Esophagus muscularis mucosa (tissue), 4 donors: ENCODE results near the gene KCNQ2. TPM values are rescaled to one million over a fixed set of nuclear protein-coding genes. Genes with fewer than 3 reads are reported as not detected.

Source experiments
- DNase-seq: peaks from one replicate; pipeline ENCODE4 v3.0.0-alpha.2; 2017; ENCODE audit errors: extremely low spot score
- H3K27ac ChIP-seq, 4 donors: fragments of 200-600 bp; sonication (generic); replicated peaks in 1 of 4; 1 replicate in 3 of 4; 2 replicates in 1 of 4; pipeline ENCODE4 v1.5.1; 2016 to 2019; ENCODE audit warnings: mild to moderate bottlenecking in 1 of 4
- H3K27me3 ChIP-seq, 4 donors: fragments of 200-600 bp; sonication (generic); one replicate each; pipeline versions ENCODE4 v1.5.1 to v1.6.0; 2016 to 2019
- H3K36me3 ChIP-seq, 4 donors: fragments of 200-600 bp; sonication (generic); one replicate each; pipeline ENCODE4 v1.5.1; 2016 to 2019
- H3K4me1 ChIP-seq, 4 donors: fragments of 200-600 bp; sonication (generic); one replicate each; pipeline ENCODE4 v1.5.1; 2016 to 2019
- H3K4me3 ChIP-seq, 4 donors: fragments of 200-600 bp; sonication (generic); 1 replicate in 2 of 4; 2 replicates in 2 of 4; pipeline ENCODE4 v1.5.1; 2016 to 2019; ENCODE audit warnings: mild to moderate bottlenecking in 4 of 4, moderate library complexity in 1 of 4
- H3K9me3 ChIP-seq, 4 donors: fragments of 200-600 bp; sonication (generic); 1 replicate in 3 of 4; 2 replicates in 1 of 4; pipeline ENCODE4 v1.5.1; 2016 to 2019
- CTCF ChIP-seq, 3 experiments: fragments of 200-600 bp in 2 of 3; fragments of 450-650 bp in 1 of 3; sonication (generic) in 2 of 3; IDR thresholded peaks; one replicate each; pipeline ENCODE4 v1.5.1; 2017 to 2019; ENCODE audit warnings: antibody characterized with exemption in 3 of 3, mild to moderate bottlenecking in 2 of 3, moderate library complexity in 1 of 3
- EP300 ChIP-seq: sonication (generic); formaldehyde crosslinking; IDR thresholded peaks from one replicate; pipeline ENCODE4 v1.6.1; 2017; ENCODE audit warnings: antibody characterized with exemption
- POLR2A ChIP-seq: fragments of 450-650 bp; IDR thresholded peaks from one replicate; pipeline ENCODE4 v1.6.1; 2017; ENCODE audit warnings: antibody characterized with exemption, moderate library complexity, mild to moderate bottlenecking, low read depth
- POLR2AphosphoS5 ChIP-seq, 2 donors: sonication (generic); formaldehyde crosslinking; IDR thresholded peaks; one replicate each; pipeline ENCODE4 v1.6.1; 2017; ENCODE audit warnings: antibody characterized with exemption in 2 of 2
- WGBS: methylation state at CpG from one replicate; pipeline ENCODE4 v1.1.5; 2018; 5-methylcytosine and 5-hydroxymethylcytosine counted together
- intact Hi-C: fragments of 100-400 bp; cut with DNase I; formaldehyde crosslinking; loops from one replicate; pipeline ENCODE4 v1.15.1; 2023
- total RNA-seq, 4 donors: library from RNA; depleted of rRNA; stranded (reverse); fragments of >200 nt; gene quantifications; one replicate each; pipeline versions ENCODE4 v1.1.0 to v1.2.1, GENCODE V29; 2016

KCNQ2 gene
- total RNA-seq, 4 donors from 2014 or later: 0.11 to 1.6 (median 0.50) TPM; not detected in 1

GRCh38 chr20:63386491-63386890 is 86.0 kb downstream of the KCNQ2 start:
- H3K27me3 ChIP-seq: peaks cover 0 to 46% (median 0%) of the 10 kb centered on the region in 4 donors
- no peaks in the 10 kb centered on the region for H3K36me3 ChIP-seq
- H3K9me3 ChIP-seq: peaks cover 0 to 42% (median 21%) of the 10 kb centered on the region in 4 donors
- no peak overlapping the region for H3K4me3 ChIP-seq
- no peak overlapping the region for H3K27ac ChIP-seq
- intact Hi-C loops: no loop called here
- TF ChIP-seq EP300: no peak
- TF ChIP-seq CTCF (IDR thresholded peaks at IDR 0.05): no peak
- TF ChIP-seq POLR2AphosphoS5 (IDR thresholded peaks at IDR 0.05): no peak
- no peak for TF ChIP-seq POLR2A
- DNase-seq: no peak
- peaks cover 0 to 5% (median 0%) of the 10 kb centered on the region in 4 donors for H3K4me1 ChIP-seq
- 91% methylated on average over 13 of the region's 18 CpGs for WGBS

- TF ChIP-seq POLR2A: no peak
- TF ChIP-seq EP300: no peak
- TF ChIP-seq CTCF (IDR thresholded peaks at IDR 0.05): no peak
- no peak for TF ChIP-seq POLR2AphosphoS5 (IDR thresholded peaks at IDR 0.05)
- H3K4me1 ChIP-seq: peaks cover 0 to 10% (median 0%) of the 10 kb centered on the region in 4 donors
- H3K27ac ChIP-seq: no peak overlapping the region
- intact Hi-C loops: no loop called here
- no peak for DNase-seq
- H3K4me3 ChIP-seq: no peak overlapping the region
- H3K36me3 ChIP-seq: no peaks in the 10 kb centered on the region
- H3K9me3 ChIP-seq: peaks cover 0 to 36% (median 18%) of the 10 kb centered on the region in 4 donors
- WGBS: 85% methylated on average over 6 of the region's 6 CpGs
- peaks cover 0 to 50% (median 0%) of the 10 kb centered on the region in 4 donors for H3K27me3 ChIP-seq
Observed at GRCh38 chr20:63385819-63386218, 86.6 kb downstream of the KCNQ2 start.

GRCh38 chr20:63384336-63384735 is 88.1 kb downstream of the KCNQ2 start:
- Histone ChIP-seq H3K9me3 (peaks cover 0 to 26% (median 18%) of the 10 kb centered on the region in 4 donors), H3K27me3 (peaks cover 0 to 65% (median 0%) of the 10 kb centered on the region in 4 donors), H3K27ac (no peak overlapping the region), H3K36me3 (no peaks in the 10 kb centered on the region), H3K4me1 (peaks cover 0 to 10% (median 0%) of the 10 kb centered on the region in 4 donors), H3K4me3 (no peak overlapping the region)
- 76% methylated on average over 17 of the region's 18 CpGs for WGBS
- TF ChIP-seq POLR2AphosphoS5 (IDR thresholded peaks at IDR 0.05) (no peak), CTCF (IDR thresholded peaks at IDR 0.05) (no peak), POLR2A (no peak), EP300 (no peak)
- intact Hi-C loops: loop anchor here (5.0 kb wide), 1 partner anchor 77 kb away; no protein-coding TSS in a partner anchor
- no peak for DNase-seq

- no peak for TF ChIP-seq POLR2AphosphoS5 (IDR thresholded peaks at IDR 0.05)
- no peak for TF ChIP-seq CTCF (IDR thresholded peaks at IDR 0.05)
- no peak for TF ChIP-seq EP300
- no peak for TF ChIP-seq POLR2A
- Histone ChIP-seq H3K9me3 (peaks cover 0 to 26% (median 18%) of the 10 kb centered on the region in 4 donors), H3K27me3 (peaks cover 0 to 70% (median 0%) of the 10 kb centered on the region in 4 donors), H3K36me3 (no peaks in the 10 kb centered on the region), H3K4me1 (peaks cover 0 to 10% (median 0%) of the 10 kb centered on the region in 4 donors), H3K27ac (no peak overlapping the region), H3K4me3 (no peak overlapping the region)
- 66% methylated on average over 8 of the region's 11 CpGs for WGBS
- no peak for DNase-seq
- intact Hi-C loops: loop anchor here (5.0 kb wide), 1 partner anchor 76 kb away; no protein-coding TSS in a partner anchor
Observed at GRCh38 chr20:63383556-63383955, 88.9 kb downstream of the KCNQ2 start.
